ENCODE results near the gene EDEM1.

EDEM1 gene

GRCh38 chr3:5245927-5246326 is 58.4 kb downstream of the EDEM1 start:
- Mint-ChIP-seq H3K4me1 (peaks cover 7% of the 10 kb centered on the region), H3K36me3 (ENCODE audit: low read depth) (no peaks in the 10 kb centered on the region), H3K27ac (no peak overlapping the region), H3K27me3 (ENCODE audit: low read depth) (peaks cover 9% of the 10 kb centered on the region), H3K9me3 (peaks cover 26% of the 10 kb centered on the region), H3K4me3 (no peak overlapping the region)
- TF ChIP-seq CTCF (IDR thresholded peaks at IDR 0.05; ENCODE audit: unreplicated experiment in 3 of 3): no peak

DNA sequence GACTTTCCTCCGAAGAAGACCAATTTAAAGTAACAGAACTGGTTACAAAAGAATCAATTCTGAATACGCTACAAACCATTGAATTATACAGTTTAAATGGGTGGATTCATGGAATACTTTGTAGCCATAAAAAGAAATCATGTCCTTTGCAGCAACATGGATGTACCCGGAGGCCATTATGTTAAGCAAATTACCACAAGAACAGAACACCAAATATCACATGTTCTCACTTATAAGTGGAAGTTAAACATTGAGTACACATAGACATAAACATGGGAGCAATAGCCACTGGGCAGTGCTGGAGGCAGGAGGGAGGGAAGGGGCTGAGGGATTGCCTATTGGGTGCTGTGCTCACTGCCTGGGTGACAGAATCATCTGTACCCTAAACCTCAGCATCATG is 61.3 kb downstream of the EDEM1 start:
- no peak overlapping the region for H3K27ac Mint-ChIP-seq
- peaks cover 9% of the 10 kb centered on the region for H3K27me3 Mint-ChIP-seq (ENCODE audit: low read depth)
- H3K36me3 Mint-ChIP-seq (ENCODE audit: low read depth): no peaks in the 10 kb centered on the region
- peaks cover 18% of the 10 kb centered on the region for H3K9me3 Mint-ChIP-seq
- TF ChIP-seq CTCF (IDR thresholded peaks at IDR 0.05; ENCODE audit: unreplicated experiment in 3 of 3): no peak
- no peak overlapping the region for H3K4me3 Mint-ChIP-seq
- peaks cover 11% of the 10 kb centered on the region for H3K4me1 Mint-ChIP-seq

- peak overlapping the region in 1 of 3 experiments; percentile 56 for H3K4me3 Mint-ChIP-seq
- peaks cover 7% of the 10 kb centered on the region for H3K27me3 Mint-ChIP-seq (ENCODE audit: low read depth)
- no peaks in the 10 kb centered on the region for H3K36me3 Mint-ChIP-seq (ENCODE audit: low read depth)
Measured at GRCh38 chr3:5250467-5251195, 63.1 kb downstream of the EDEM1 start.

DNA sequence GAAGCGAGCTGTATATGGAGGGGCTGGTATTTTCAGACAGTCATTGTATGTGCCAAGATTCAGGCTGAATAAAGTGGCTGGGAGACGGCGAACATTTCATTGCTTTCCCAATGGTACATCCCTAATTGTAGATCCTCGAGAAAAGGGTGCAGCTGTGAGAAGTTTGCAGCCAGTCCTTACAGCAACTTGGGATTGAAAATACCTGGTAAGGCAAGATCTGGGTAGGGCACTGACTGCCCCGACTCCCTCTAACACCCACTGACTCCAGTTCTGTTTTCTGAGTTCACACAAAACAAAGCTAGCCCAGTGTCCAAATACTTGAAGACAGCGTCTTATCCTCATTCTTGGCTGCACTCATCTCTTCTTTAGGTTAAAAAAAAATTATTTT is 63.7 kb downstream of the EDEM1 start:
- Mint-ChIP-seq H3K4me3 (peak overlapping the region in 1 of 3 experiments; percentile 56), H3K27me3 (ENCODE audit: low read depth) (peaks cover 4% of the 10 kb centered on the region), H3K36me3 (ENCODE audit: low read depth) (no peaks in the 10 kb centered on the region), H3K9me3 (peaks cover 1% of the 10 kb centered on the region), H3K27ac (peak overlapping the region in 1 of 3 experiments; percentile 14), H3K4me1 (peaks cover 11% of the 10 kb centered on the region)
- TF ChIP-seq CTCF (IDR thresholded peaks at IDR 0.05; ENCODE audit: unreplicated experiment in 3 of 3): no peak

More at GRCh38 chr3:5250467-5251195, 63.1 kb downstream of the EDEM1 start:
- Mint-ChIP-seq H3K9me3 (peaks cover 7% of the 10 kb centered on the region), H3K4me1 (peaks cover 11% of the 10 kb centered on the region), H3K27ac (peak overlapping the region in 1 of 3 experiments; percentile 14)
- no peak for TF ChIP-seq CTCF (IDR thresholded peaks at IDR 0.05; ENCODE audit: unreplicated experiment in 3 of 3)

GRCh38 chr3:5252131-5252530 is 64.6 kb downstream of the EDEM1 start:
- Mint-ChIP-seq H3K4me1 (peaks cover 11% of the 10 kb centered on the region), H3K4me3 (no peak overlapping the region), H3K27me3 (ENCODE audit: low read depth) (peaks cover 4% of the 10 kb centered on the region), H3K27ac (no peak overlapping the region), H3K9me3 (no peaks in the 10 kb centered on the region), H3K36me3 (ENCODE audit: low read depth) (no peaks in the 10 kb centered on the region)
- TF ChIP-seq CTCF (IDR thresholded peaks at IDR 0.05; ENCODE audit: unreplicated experiment in 3 of 3): no peak
